HFFc6 (cell line): ENCODE data around the gene FUT3. TPM values are rescaled to one million over a fixed set of nuclear protein-coding genes. Genes with fewer than 3 reads are reported as not detected.
A peak's percentile ranks its signal among the peaks of the same experiment; 100 is the strongest.
"Not testable (repeated sequence)": the region's sequence is repeated elsewhere in the genome, so short reads cannot be mapped to it uniquely, and the experiment has no call there.

Experiments
- DNase-seq: peaks from one replicate; pipeline ENCODE4 v3.0.0-alpha.2; 2018
- H3K27ac Mint-ChIP-seq: 2 replicates; pipeline ENCODE4 v1.8.0; 2020; ENCODE audit warnings: mild to moderate bottlenecking, mixed read lengths
- H3K27me3 Mint-ChIP-seq: 2 replicates; pipeline ENCODE4 v1.8.0; 2021; ENCODE audit warnings: mild to moderate bottlenecking, moderate library complexity, mixed read lengths; ENCODE audit not compliant: insufficient read depth
- H3K36me3 Mint-ChIP-seq: 2 replicates; pipeline ENCODE4 v1.8.0; 2021; ENCODE audit warnings: low read depth, mixed read lengths
- H3K4me1 Mint-ChIP-seq: 2 replicates; pipeline ENCODE4 v1.8.0; 2020; ENCODE audit warnings: low read depth, mixed read lengths
- H3K4me3 Mint-ChIP-seq: 2 replicates; pipeline ENCODE4 v1.8.0; 2020; ENCODE audit warnings: mild to moderate bottlenecking, moderate library complexity, mixed read lengths
- H3K9me3 Mint-ChIP-seq: 2 replicates; pipeline ENCODE4 v1.8.0; 2020; ENCODE audit warnings: mild to moderate bottlenecking, mixed read lengths
- CTCF ChIP-seq: fragments of 200-600 bp; sonication (generic); IDR thresholded peaks from 2 replicates; pipeline ENCODE4 v1.5.0; 2021; ENCODE audit warnings: antibody characterized with exemption, mild to moderate bottlenecking
- total RNA-seq, 6 experiments: library from RNA; stranded (reverse); fragmentation: NEBNext Ultra II Directional; extraction: Animal tissue kit (Norgen Biotek cat#: 25700); gene quantifications; 2 replicates in 1 of 6; 3 replicates in 5 of 6; pipeline ENCODE4 v1.2.3, GENCODE V29; 2021

The FUT3 gene
- total RNA-seq, 6 experiments from 2014 or later, result not detected

GRCh38 chr19:5864725-5865486 is 13.7 kb upstream of the FUT3 start:
- Mint-ChIP-seq H3K9me3 (no peaks in the 10 kb centered on the region), H3K27ac (no peak overlapping the region), H3K4me3 (no peak overlapping the region), H3K27me3 (peaks cover 27% of the 10 kb centered on the region), H3K4me1 (no peaks in the 10 kb centered on the region; the same call in 1 of the 2 replicates), H3K36me3 (no peaks in the 10 kb centered on the region)
- TF ChIP-seq CTCF, result peak; percentile 62
- no peak for DNase-seq

GRCh38 chr19:5864013-5864720 is 12.9 kb upstream of the FUT3 start:
- H3K36me3 Mint-ChIP-seq, result no peaks in the 10 kb centered on the region
- H3K4me1 Mint-ChIP-seq, result no peaks in the 10 kb centered on the region; the same call in 1 of the 2 replicates
- no peak overlapping the region for H3K4me3 Mint-ChIP-seq
- no peak overlapping the region for H3K27ac Mint-ChIP-seq
- peaks cover 27% of the 10 kb centered on the region for H3K27me3 Mint-ChIP-seq
- no peaks in the 10 kb centered on the region for H3K9me3 Mint-ChIP-seq
- TF ChIP-seq CTCF, result no peak
- no peak for DNase-seq

- no peaks in the 10 kb centered on the region; the same call in 1 of the 2 replicates for H3K4me1 Mint-ChIP-seq
- no peak for DNase-seq
- H3K9me3 Mint-ChIP-seq, result no peaks in the 10 kb centered on the region
- no peaks in the 10 kb centered on the region for H3K36me3 Mint-ChIP-seq
- H3K27ac Mint-ChIP-seq, result no peak overlapping the region
- no peak for TF ChIP-seq CTCF
- no peak overlapping the region for H3K4me3 Mint-ChIP-seq
- H3K27me3 Mint-ChIP-seq, result peaks cover 28% of the 10 kb centered on the region
Observed at GRCh38 chr19:5863030-5863665, 11.9 kb upstream of the FUT3 start.

- Mint-ChIP-seq H3K9me3 (no peaks in the 10 kb centered on the region), H3K27ac (no peak overlapping the region), H3K4me1 (no peaks in the 10 kb centered on the region; the same call in 1 of the 2 replicates)
Observed at GRCh38 chr19:5857203-5858081, 6.2 kb upstream of the FUT3 start.

GRCh38 chr19:5855151-5855550 is 3.9 kb upstream of the FUT3 start:
- H3K27ac Mint-ChIP-seq, H3K9me3 Mint-ChIP-seq, DNase-seq, H3K4me3 Mint-ChIP-seq, H3K36me3 Mint-ChIP-seq, H3K4me1 Mint-ChIP-seq: not testable (repeated sequence)
- peaks cover 25% of the 10 kb centered on the region for H3K27me3 Mint-ChIP-seq

More at GRCh38 chr19:5857203-5858081, 6.2 kb upstream of the FUT3 start:
- DNase-seq, result no peak
- H3K36me3 Mint-ChIP-seq, result no peaks in the 10 kb centered on the region
- H3K4me3 Mint-ChIP-seq, result no peak overlapping the region
- H3K27me3 Mint-ChIP-seq, result peaks cover 25% of the 10 kb centered on the region
- no peak for TF ChIP-seq CTCF

GRCh38 chr19:5854121-5854520 is 2.9 kb upstream of the FUT3 start:
- peaks cover 25% of the 10 kb centered on the region for H3K27me3 Mint-ChIP-seq
- not testable (repeated sequence) for H3K36me3 Mint-ChIP-seq, DNase-seq, H3K4me1 Mint-ChIP-seq, H3K4me3 Mint-ChIP-seq, H3K9me3 Mint-ChIP-seq, H3K27ac Mint-ChIP-seq
